PC-9 (cell line): ENCODE measurements around the gene NLRC4. TPM values are rescaled to one million over a fixed set of nuclear protein-coding genes. Genes with fewer than 3 reads are reported as not detected.

Experiments used
- BruUV-seq: library from RNA; stranded (reverse); fragments of 400-500 nt; replicated peaks from 2 replicates; lab custom pipeline; 2021; lab: Mats Ljungman, UMichigan
- CTCF ChIA-PET: fragments of 300-600 bp; sonication (Branson Sonifier 250); formaldehyde crosslinking; loops from one replicate; lab custom pipeline; 2022; ENCODE audit warnings: antibody characterized with exemption; lab: Charles Lee
- POLR2A ChIA-PET: fragments of 300-600 bp; sonication (Branson Sonifier 250); formaldehyde crosslinking; loops from one replicate; lab custom pipeline; 2022; ENCODE audit warnings: antibody characterized with exemption; ENCODE audit not compliant: unreplicated experiment; lab: Charles Lee
- DNase-seq, 2 experiments: peaks; one replicate each; pipeline versions ENCODE4 v3.0.0 to v3.0.0-alpha.2; 2015 to 2022; ENCODE audit warnings: mixed read lengths in 1 of 2
- H2AFZ ChIP-seq: fragments of 200-600 bp; sonication (generic); 2 replicates; pipeline ENCODE4 v1.8.1; 2017; ENCODE audit warnings: antibody characterized with exemption
- H3F3A ChIP-seq: fragments of 200-600 bp; sonication (generic); 2 replicates; pipeline ENCODE4 v1.8.1; 2017; ENCODE audit warnings: antibody characterized with exemption, mild to moderate bottlenecking, low read depth; ENCODE audit not compliant: insufficient read depth
- H3K27ac ChIP-seq: fragments of 200-600 bp; sonication (generic); 2 replicates; pipeline ENCODE4 v1.6.1; 2016; ENCODE audit warnings: mixed run types
- H3K27me3 ChIP-seq: fragments of 200-600 bp; sonication (generic); 2 replicates; pipeline ENCODE4 v1.6.1; 2016; ENCODE audit warnings: low read depth, mixed run types; ENCODE audit not compliant: insufficient read depth
- H3K36me3 ChIP-seq: fragments of 200-600 bp; sonication (generic); 2 replicates; pipeline ENCODE4 v1.6.1; 2016; ENCODE audit warnings: low read depth, mixed run types
- H3K4me1 ChIP-seq: fragments of 200-600 bp; sonication (generic); replicated peaks from 2 replicates; pipeline ENCODE4 v1.6.1; 2016; ENCODE audit warnings: mixed run types; ENCODE audit not compliant: insufficient read depth
- H3K4me2 ChIP-seq: fragments of 200-600 bp; sonication (generic); 2 replicates; pipeline ENCODE4 v1.6.1; 2017; ENCODE audit warnings: mixed run types
- H3K4me3 ChIP-seq: fragments of 200-600 bp; sonication (generic); 2 replicates; pipeline ENCODE4 v1.6.1; 2016; ENCODE audit warnings: mixed run types
- H3K79me2 ChIP-seq: fragments of 200-600 bp; sonication (generic); 2 replicates; pipeline ENCODE4 v1.6.1; 2017; ENCODE audit warnings: low read depth, mixed run types
- H3K9me2 ChIP-seq: fragments of 200-600 bp; sonication (generic); 2 replicates; pipeline ENCODE4 v1.8.1; 2017; ENCODE audit warnings: mild to moderate bottlenecking; ENCODE audit not compliant: insufficient read depth
- H3K9me3 ChIP-seq: fragments of 200-600 bp; sonication (generic); 2 replicates; pipeline ENCODE4 v1.8.1; 2016; ENCODE audit warnings: low read depth; ENCODE audit not compliant: insufficient read depth
- H4K20me1 ChIP-seq: fragments of 200-600 bp; sonication (generic); 2 replicates; pipeline ENCODE4 v1.8.1; 2017; ENCODE audit not compliant: insufficient read depth
- CTCF ChIP-seq: fragments of 200-600 bp; sonication (generic); conservative IDR thresholded peaks from 2 replicates; pipeline ENCODE4 v1.6.1; 2017; ENCODE audit warnings: mixed run types, antibody characterized with exemption, mild to moderate bottlenecking, moderate library complexity
- EZH2 ChIP-seq: fragments of 200-600 bp; sonication (generic); IDR thresholded peaks from 2 replicates; pipeline ENCODE4 v1.8.0; 2017; ENCODE audit warnings: antibody characterized with exemption, low read depth
- intact Hi-C: fragments of 100-400 bp; cut with micrococcal nuclease; formaldehyde crosslinking; loops from one replicate; pipeline ENCODE4 v1.10.0; 2022; ENCODE audit not compliant: unreplicated experiment
- total RNA-seq: library from RNA; stranded (reverse); gene quantifications from 2 replicates; pipeline ENCODE4 v1.2.3, GENCODE V29; 2021

The NLRC4 gene
- total RNA-seq, 1 experiment from 2014 or later = not detected

GRCh38 chr2:32237996-32238395 is 26.7 kb downstream of the NLRC4 start:
- Histone ChIP-seq H4K20me1 (no peaks in the 10 kb centered on the region), H3K4me3 (no peak overlapping the region), H3K9me2 (no peaks in the 10 kb centered on the region), H3K9me3 (0 out of 2 replicates have a peak, but pooled peaks cover 3% of the 10 kb centered on the region), H3K4me2 (no peak overlapping the region), H3K36me3 (no peaks in the 10 kb centered on the region), H3K27ac (no peak overlapping the region), H3K27me3 (no peaks in the 10 kb centered on the region), H3K4me1 (no peaks in the 10 kb centered on the region), H3K79me2 (no peaks in the 10 kb centered on the region), H2AFZ (no peak overlapping the region), H3F3A (0 out of 2 replicates have a peak, but pooled peaks cover 3% of the 10 kb centered on the region)
- POLR2A ChIA-PET = no interaction called here
- intact Hi-C loops = no loop called here
- CTCF ChIA-PET = no interaction called here
- BruUV-seq = no TSS peak
- no peak for TF ChIP-seq EZH2
- TF ChIP-seq CTCF = no peak
- no peak for DNase-seq

GRCh38 chr2:32237488-32237887 is 27.2 kb downstream of the NLRC4 start:
- Histone ChIP-seq H3K4me3 (no peak overlapping the region), H3K9me3 (0 out of 2 replicates have a peak, but pooled peaks cover 3% of the 10 kb centered on the region), H4K20me1 (no peaks in the 10 kb centered on the region), H3F3A (0 out of 2 replicates have a peak, but pooled peaks cover 3% of the 10 kb centered on the region), H3K27ac (no peak overlapping the region), H3K9me2 (no peaks in the 10 kb centered on the region), H3K4me2 (no peak overlapping the region), H2AFZ (no peak overlapping the region), H3K36me3 (no peaks in the 10 kb centered on the region), H3K4me1 (peaks cover 1% of the 10 kb centered on the region; the same call in 1 of the 2 replicates), H3K27me3 (no peaks in the 10 kb centered on the region), H3K79me2 (no peaks in the 10 kb centered on the region)
- intact Hi-C loops = no loop called here
- no TSS peak for BruUV-seq
- ChIA-PET POLR2A (no interaction called here), CTCF (no interaction called here)
- TF ChIP-seq CTCF (no peak), EZH2 (no peak)
- DNase-seq = no peak

GRCh38 chr2:32235315-32235714 is 29.4 kb downstream of the NLRC4 start:
- no peaks in the 10 kb centered on the region for H3K9me2 ChIP-seq
- DNase-seq = no peak
- CTCF ChIA-PET = no interaction called here
- H4K20me1 ChIP-seq = no peaks in the 10 kb centered on the region
- intact Hi-C loops = no loop called here
- H3F3A ChIP-seq = no peaks in the 10 kb centered on the region
- no TSS peak for BruUV-seq
- no peaks in the 10 kb centered on the region for H3K79me2 ChIP-seq
- H3K4me1 ChIP-seq = peaks cover 9% of the 10 kb centered on the region
- POLR2A ChIA-PET = no interaction called here
- no peak for TF ChIP-seq CTCF
- no peak for TF ChIP-seq EZH2
- H3K4me3 ChIP-seq = no peak overlapping the region
- 0 out of 2 replicates have a peak, but pooled peaks cover 3% of the 10 kb centered on the region for H3K9me3 ChIP-seq
- no peak overlapping the region for H2AFZ ChIP-seq
- H3K27ac ChIP-seq = no peak overlapping the region
- H3K36me3 ChIP-seq = no peaks in the 10 kb centered on the region
- H3K27me3 ChIP-seq = no peaks in the 10 kb centered on the region
- H3K4me2 ChIP-seq = no peak overlapping the region
